Osteocyte (in vitro differentiated cells): ENCODE measurements around the gene EOMES. TPM values are rescaled to one million over a fixed set of nuclear protein-coding genes. Genes with fewer than 3 reads are reported as not detected.

Experiments
- DNase-seq: peaks from one replicate; pipeline ENCODE4 v3.0.0; 2021; ENCODE audit warnings: mixed read lengths; ENCODE audit not compliant: unreplicated experiment; ENCODE audit errors: extremely low spot score
- H3K27ac Mint-ChIP-seq: one replicate; pipeline ENCODE4 v1.8.0; 2021; ENCODE audit warnings: mild to moderate bottlenecking, mixed read lengths; ENCODE audit not compliant: unreplicated experiment
- H3K27me3 Mint-ChIP-seq: one replicate; pipeline ENCODE4 v1.8.0; 2021; ENCODE audit warnings: mixed read lengths; ENCODE audit not compliant: unreplicated experiment
- H3K36me3 Mint-ChIP-seq: one replicate; pipeline ENCODE4 v1.8.0; 2021; ENCODE audit warnings: mixed read lengths; ENCODE audit not compliant: unreplicated experiment
- H3K4me1 Mint-ChIP-seq: one replicate; pipeline ENCODE4 v1.8.0; 2021; ENCODE audit warnings: mixed read lengths; ENCODE audit not compliant: unreplicated experiment
- H3K4me3 Mint-ChIP-seq: one replicate; pipeline ENCODE4 v1.8.0; 2021; ENCODE audit warnings: mild to moderate bottlenecking, moderate library complexity, mixed read lengths; ENCODE audit not compliant: unreplicated experiment
- H3K9me3 Mint-ChIP-seq: one replicate; pipeline ENCODE4 v1.8.0; 2021; ENCODE audit warnings: mixed read lengths; ENCODE audit not compliant: unreplicated experiment
- total RNA-seq: library from RNA; stranded (reverse); gene quantifications from 2 replicates; pipeline ENCODE4 v1.2.1, GENCODE V29; 2021
- TF ChIP-seq, protein P1 (sequence below): fragments of 200-600 bp; sonication (generic); IDR thresholded peaks from 2 replicates; pipeline ENCODE4 v1.5.0; 2021; ENCODE audit warnings: antibody characterized with exemption, mild to moderate bottlenecking, moderate library complexity

The EOMES gene
- total RNA-seq, 1 donor from 2014 or later = not detected

GRCh38 chr3:27675287-27675686 is 46.8 kb downstream of the EOMES start:
- peaks cover 52% of the 10 kb centered on the region for H3K4me1 Mint-ChIP-seq
- no peaks in the 10 kb centered on the region for H3K9me3 Mint-ChIP-seq
- no peaks in the 10 kb centered on the region for H3K36me3 Mint-ChIP-seq
- TF ChIP-seq, protein P1, sequence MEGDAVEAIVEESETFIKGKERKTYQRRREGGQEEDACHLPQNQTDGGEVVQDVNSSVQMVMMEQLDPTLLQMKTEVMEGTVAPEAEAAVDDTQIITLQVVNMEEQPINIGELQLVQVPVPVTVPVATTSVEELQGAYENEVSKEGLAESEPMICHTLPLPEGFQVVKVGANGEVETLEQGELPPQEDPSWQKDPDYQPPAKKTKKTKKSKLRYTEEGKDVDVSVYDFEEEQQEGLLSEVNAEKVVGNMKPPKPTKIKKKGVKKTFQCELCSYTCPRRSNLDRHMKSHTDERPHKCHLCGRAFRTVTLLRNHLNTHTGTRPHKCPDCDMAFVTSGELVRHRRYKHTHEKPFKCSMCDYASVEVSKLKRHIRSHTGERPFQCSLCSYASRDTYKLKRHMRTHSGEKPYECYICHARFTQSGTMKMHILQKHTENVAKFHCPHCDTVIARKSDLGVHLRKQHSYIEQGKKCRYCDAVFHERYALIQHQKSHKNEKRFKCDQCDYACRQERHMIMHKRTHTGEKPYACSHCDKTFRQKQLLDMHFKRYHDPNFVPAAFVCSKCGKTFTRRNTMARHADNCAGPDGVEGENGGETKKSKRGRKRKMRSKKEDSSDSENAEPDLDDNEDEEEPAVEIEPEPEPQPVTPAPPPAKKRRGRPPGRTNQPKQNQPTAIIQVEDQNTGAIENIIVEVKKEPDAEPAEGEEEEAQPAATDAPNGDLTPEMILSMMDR = no peak
- H3K27ac Mint-ChIP-seq = peak overlapping the region; percentile 93
- no peak for DNase-seq
- H3K27me3 Mint-ChIP-seq = no peaks in the 10 kb centered on the region
- no peak overlapping the region for H3K4me3 Mint-ChIP-seq

GRCh38 chr3:27673701-27674100 is 48.4 kb downstream of the EOMES start:
- no peak for DNase-seq
- Mint-ChIP-seq H3K36me3 (no peaks in the 10 kb centered on the region), H3K9me3 (no peaks in the 10 kb centered on the region), H3K4me1 (peaks cover 43% of the 10 kb centered on the region), H3K4me3 (no peak overlapping the region), H3K27me3 (no peaks in the 10 kb centered on the region), H3K27ac (peak overlapping the region; percentile 67)
- TF ChIP-seq, protein P1 = no peak

GRCh38 chr3:27671101-27671500 is 51.0 kb downstream of the EOMES start:
- H3K4me1 Mint-ChIP-seq = peaks cover 25% of the 10 kb centered on the region
- no peak for DNase-seq
- H3K36me3 Mint-ChIP-seq = no peaks in the 10 kb centered on the region
- no peak overlapping the region for H3K4me3 Mint-ChIP-seq
- TF ChIP-seq, protein P1 = no peak
- H3K27me3 Mint-ChIP-seq = no peaks in the 10 kb centered on the region
- H3K9me3 Mint-ChIP-seq = no peaks in the 10 kb centered on the region
- H3K27ac Mint-ChIP-seq = no peak overlapping the region

- Mint-ChIP-seq H3K4me3 (no peak overlapping the region), H3K4me1 (peaks cover 21% of the 10 kb centered on the region), H3K9me3 (no peaks in the 10 kb centered on the region), H3K27me3 (no peaks in the 10 kb centered on the region), H3K27ac (no peak overlapping the region), H3K36me3 (no peaks in the 10 kb centered on the region)
- TF ChIP-seq, protein P1 = no peak
- DNase-seq = no peak
Observed at GRCh38 chr3:27670619-27671018, 51.5 kb downstream of the EOMES start.

GRCh38 chr3:27669591-27669990 is 52.5 kb downstream of the EOMES start:
- TF ChIP-seq, protein P1 = no peak
- no peak overlapping the region for H3K4me3 Mint-ChIP-seq
- H3K4me1 Mint-ChIP-seq = peaks cover 12% of the 10 kb centered on the region
- H3K9me3 Mint-ChIP-seq = no peaks in the 10 kb centered on the region
- H3K36me3 Mint-ChIP-seq = no peaks in the 10 kb centered on the region
- no peak overlapping the region for H3K27ac Mint-ChIP-seq
- DNase-seq = no peak
- no peaks in the 10 kb centered on the region for H3K27me3 Mint-ChIP-seq
